HFFc6 (cell line): ENCODE measurements around the gene CLEC11A. TPM values are rescaled to one million over a fixed set of nuclear protein-coding genes. Genes with fewer than 3 reads are reported as not detected.

Experiments
- total RNA-seq, 6 experiments: library from RNA; stranded (reverse); fragmentation: NEBNext Ultra II Directional; extraction: Animal tissue kit (Norgen Biotek cat#: 25700); gene quantifications; 2 replicates in 1 of 6; 3 replicates in 5 of 6; pipeline ENCODE4 v1.2.3, GENCODE V29; 2021

The CLEC11A gene
- total RNA-seq, 6 experiments from 2014 or later: 140 to 182 (median 164) TPM

Other genes with a start within 250 kb of the CLEC11A start
- 100 to 1,000 TPM in 2 of 6 experiments, 10 to 100 TPM in 4; 49.1 to 113 (median 55.2) TPM for gene EMC10, start 246.9 kb upstream of the CLEC11A start, total RNA-seq
- 1 to 10 TPM in 1 of 6 experiments, under 1 TPM in 4, not detected in 1; 0.16 to 1.5 (median 0.28) TPM for gene GARIN5A, start 246.5 kb upstream of the CLEC11A start, total RNA-seq
- gene JOSD2, start 212.2 kb upstream of the CLEC11A start, total RNA-seq: 10 to 100 TPM; 62.7 to 86.3 (median 72.8) TPM
- gene ASPDH, start 209.5 kb upstream of the CLEC11A start, total RNA-seq: not detected
- gene LRRC4B, start 154.9 kb upstream of the CLEC11A start, total RNA-seq: under 1 TPM; 0.07 to 0.14 (median 0.08) TPM
- gene SYT3, start 83.5 kb upstream of the CLEC11A start, total RNA-seq: not detected
- under 1 TPM in 3 of 6 experiments, not detected in 3; 0.64 to 0.94 (median 0.68) TPM for gene C19orf81, start 73.9 kb upstream of the CLEC11A start, total RNA-seq
- gene SHANK1, start 3.6 kb upstream of the CLEC11A start, total RNA-seq: 10 to 100 TPM in 4 of 6 experiments, 1 to 10 TPM in 2; 5.4 to 16.7 (median 14.7) TPM
- gene GPR32, start 47.1 kb downstream of the CLEC11A start, total RNA-seq: not detected
- gene ACP4, start 67.1 kb downstream of the CLEC11A start, total RNA-seq: not detected
- gene KLK1, start 100.4 kb downstream of the CLEC11A start, total RNA-seq: not detected
- not detected for gene KLK15, start 110.2 kb downstream of the CLEC11A start, total RNA-seq
- gene KLK3, start 131.6 kb downstream of the CLEC11A start, total RNA-seq: not detected
- not detected for gene KLK2, start 150.1 kb downstream of the CLEC11A start, total RNA-seq
- gene KLK4, start 188.0 kb downstream of the CLEC11A start, total RNA-seq: not detected
- not detected for gene KLK5, start 229.7 kb downstream of the CLEC11A start, total RNA-seq
- not detected for gene KLK6, start 246.2 kb downstream of the CLEC11A start, total RNA-seq